Panc1 (cell line): ENCODE measurements around the gene NUB1. TPM values are rescaled to one million over a fixed set of nuclear protein-coding genes. Genes with fewer than 3 reads are reported as not detected.

Experiments
- ATAC-seq: fragments of 200-7000 bp; cut with Tn5 transposase; 2 replicates; pipeline ENCODE4 v1.9.1; 2020; ENCODE audit warnings: mild to moderate bottlenecking, moderate library complexity
- BruUV-seq: library from RNA; stranded (reverse); fragments of 400-500 nt; replicated peaks from 2 replicates; lab custom pipeline; 2021; lab: Mats Ljungman, UMichigan
- CTCF ChIA-PET: fragments of 300-600 bp; sonication (Branson Sonifier 250); formaldehyde crosslinking; loops from one replicate; lab custom pipeline; 2022; ENCODE audit warnings: antibody characterized with exemption; lab: Charles Lee
- POLR2A ChIA-PET: fragments of 300-600 bp; sonication (Branson Sonifier 250); formaldehyde crosslinking; loops from one replicate; lab custom pipeline; 2022; ENCODE audit warnings: antibody characterized with exemption; lab: Charles Lee
- DNase-seq: peaks from one replicate; pipeline ENCODE4 v3.0.0-alpha.2; 2010; ENCODE audit warnings: low read depth, low spot score
- H3K27ac ChIP-seq: 2 replicates; pipeline ENCODE4 v1.5.1; 2011; ENCODE audit warnings: mild to moderate bottlenecking, low read length, inconsistent platforms
- H3K27me3 ChIP-seq: fragments of 200-500 bp; sonication (Bioruptor generic); 2 replicates; pipeline ENCODE4 v1.6.0; 2014; ENCODE audit warnings: low read length, inconsistent platforms; ENCODE audit not compliant: control insufficient read depth, insufficient read depth
- H3K36me3 ChIP-seq: fragments of 200-500 bp; sonication (Bioruptor generic); 2 replicates; pipeline ENCODE4 v1.5.1; 2014; ENCODE audit warnings: inconsistent platforms, mild to moderate bottlenecking, low read length, moderate library complexity; ENCODE audit not compliant: control insufficient read depth, insufficient read depth
- H3K4me1 ChIP-seq: 2 replicates; pipeline ENCODE4 v1.5.1; 2011; ENCODE audit warnings: inconsistent platforms, mild to moderate bottlenecking, low read length, moderate library complexity; ENCODE audit not compliant: control insufficient read depth, insufficient read depth
- H3K4me3 ChIP-seq, 2 experiments: 2 replicates each; pipeline ENCODE4 v1.5.1; 2011 to 2012; ENCODE audit warnings: low read depth in 2 of 2, low read length in 2 of 2, mild to moderate bottlenecking in 2 of 2, inconsistent platforms in 1 of 2, moderate library complexity in 1 of 2
- H3K9me3 ChIP-seq: fragments of 200-500 bp; sonication (Bioruptor generic); 2 replicates; pipeline ENCODE4 v1.5.1; 2014; ENCODE audit warnings: low read depth, mild to moderate bottlenecking, inconsistent platforms, low read length, moderate library complexity; ENCODE audit not compliant: control insufficient read depth, insufficient read depth
- POLR2AphosphoS5 ChIP-seq: IDR thresholded peaks from 2 replicates; pipeline ENCODE4 v1.6.1; 2012; ENCODE audit warnings: mild to moderate bottlenecking, low read depth, low read length, moderate library complexity
- SIN3A ChIP-seq: IDR thresholded peaks from 2 replicates; pipeline ENCODE4 v1.6.1; 2012; ENCODE audit warnings: low read depth, mild to moderate bottlenecking, low read length, moderate library complexity, borderline replicate concordance; ENCODE audit not compliant: insufficient read depth
- TCF7L2 ChIP-seq: IDR thresholded peaks from 2 replicates; pipeline ENCODE4 v1.6.1; 2011; ENCODE audit warnings: mild to moderate bottlenecking, low read depth, low read length, inconsistent platforms
- in situ Hi-C: cut with HindIII; loops from 2 replicates; pipeline ENCODE4 v1.10.0; 2016; ENCODE audit warnings: low sequenced_read_pairs, low pct_unique_long_range_greater_than_20kb
- intact Hi-C: fragments of 100-400 bp; cut with micrococcal nuclease; formaldehyde crosslinking; loops from one replicate; pipeline ENCODE4 v1.10.0; 2022; ENCODE audit not compliant: unreplicated experiment
- total RNA-seq: library from RNA; stranded (reverse); gene quantifications from one replicate; pipeline ENCODE4 v1.2.1, GENCODE V29; 2021; ENCODE audit not compliant: unreplicated experiment
- TF ChIP-seq, protein P1 (sequence below), 2 experiments: IDR thresholded peaks; 2 replicates each; pipeline ENCODE4 v1.6.1; 2011 to 2012; ENCODE audit warnings: low read depth in 2 of 2, control low read depth in 1 of 2, low read length in 1 of 2, mild to moderate bottlenecking in 1 of 2, moderate library complexity in 1 of 2; ENCODE audit not compliant: insufficient read depth in 1 of 2
- TF ChIP-seq, protein P2 (sequence below): fragments of 450-650 bp; IDR thresholded peaks from 2 replicates; pipeline ENCODE4 v1.5.1; 2017; ENCODE audit warnings: mild to moderate bottlenecking

NUB1 gene
- total RNA-seq, 1 experiment from 2014 or later, result 50.5 TPM

DNA sequence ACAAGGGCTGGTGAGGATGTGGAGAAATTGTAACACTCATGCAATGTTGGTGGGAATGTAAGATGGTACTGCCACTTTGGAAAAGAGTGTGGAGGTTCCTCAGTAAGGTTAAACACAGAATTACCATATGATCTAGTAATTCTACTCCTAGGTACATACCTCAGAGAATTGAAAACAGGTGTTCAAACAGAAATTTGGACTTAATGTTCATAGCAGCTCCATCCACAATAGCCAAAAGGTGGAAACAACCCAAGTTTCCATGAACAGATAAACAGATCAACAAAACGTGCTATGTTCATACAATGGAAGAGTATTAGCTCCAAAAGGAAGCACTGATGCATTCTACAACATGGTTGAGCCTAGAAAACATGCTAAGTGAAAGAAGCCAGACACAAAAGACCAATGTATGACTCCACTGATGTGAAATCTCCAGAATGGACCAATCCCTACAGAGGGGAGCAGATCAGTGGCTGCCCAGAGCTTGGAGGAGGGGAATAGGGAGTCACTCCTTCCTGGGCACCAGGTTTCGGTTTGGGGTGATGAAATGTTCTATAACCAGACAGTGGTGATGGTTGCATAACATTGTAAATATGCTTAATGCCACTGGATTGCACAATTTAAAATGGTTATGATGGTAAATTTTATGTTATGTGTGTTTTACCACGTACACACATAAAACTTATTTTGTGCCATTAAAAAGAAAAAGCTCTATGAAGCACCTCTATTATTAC is 73.9 kb downstream of the NUB1 start:
- Histone ChIP-seq H3K36me3 (no peaks in the 10 kb centered on the region), H3K4me1 (no peaks in the 10 kb centered on the region), H3K27me3 (no peaks in the 10 kb centered on the region), H3K4me3 (no peak overlapping the region), H3K9me3 (0 out of 2 replicates have a peak, but pooled peaks cover 3% of the 10 kb centered on the region), H3K27ac (no peak overlapping the region)
- in situ Hi-C loops (no loop called here), intact Hi-C loops (no loop called here)
- no peak for TF ChIP-seq POLR2AphosphoS5
- no peak for TF ChIP-seq TCF7L2
- TF ChIP-seq SIN3A, result no peak
- TF ChIP-seq, protein P1, sequence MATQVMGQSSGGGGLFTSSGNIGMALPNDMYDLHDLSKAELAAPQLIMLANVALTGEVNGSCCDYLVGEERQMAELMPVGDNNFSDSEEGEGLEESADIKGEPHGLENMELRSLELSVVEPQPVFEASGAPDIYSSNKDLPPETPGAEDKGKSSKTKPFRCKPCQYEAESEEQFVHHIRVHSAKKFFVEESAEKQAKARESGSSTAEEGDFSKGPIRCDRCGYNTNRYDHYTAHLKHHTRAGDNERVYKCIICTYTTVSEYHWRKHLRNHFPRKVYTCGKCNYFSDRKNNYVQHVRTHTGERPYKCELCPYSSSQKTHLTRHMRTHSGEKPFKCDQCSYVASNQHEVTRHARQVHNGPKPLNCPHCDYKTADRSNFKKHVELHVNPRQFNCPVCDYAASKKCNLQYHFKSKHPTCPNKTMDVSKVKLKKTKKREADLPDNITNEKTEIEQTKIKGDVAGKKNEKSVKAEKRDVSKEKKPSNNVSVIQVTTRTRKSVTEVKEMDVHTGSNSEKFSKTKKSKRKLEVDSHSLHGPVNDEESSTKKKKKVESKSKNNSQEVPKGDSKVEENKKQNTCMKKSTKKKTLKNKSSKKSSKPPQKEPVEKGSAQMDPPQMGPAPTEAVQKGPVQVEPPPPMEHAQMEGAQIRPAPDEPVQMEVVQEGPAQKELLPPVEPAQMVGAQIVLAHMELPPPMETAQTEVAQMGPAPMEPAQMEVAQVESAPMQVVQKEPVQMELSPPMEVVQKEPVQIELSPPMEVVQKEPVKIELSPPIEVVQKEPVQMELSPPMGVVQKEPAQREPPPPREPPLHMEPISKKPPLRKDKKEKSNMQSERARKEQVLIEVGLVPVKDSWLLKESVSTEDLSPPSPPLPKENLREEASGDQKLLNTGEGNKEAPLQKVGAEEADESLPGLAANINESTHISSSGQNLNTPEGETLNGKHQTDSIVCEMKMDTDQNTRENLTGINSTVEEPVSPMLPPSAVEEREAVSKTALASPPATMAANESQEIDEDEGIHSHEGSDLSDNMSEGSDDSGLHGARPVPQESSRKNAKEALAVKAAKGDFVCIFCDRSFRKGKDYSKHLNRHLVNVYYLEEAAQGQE (IDR thresholded peaks at IDR 0.05; ENCODE audit: insufficient read depth in 1 of 2, low read depth in 2 of 2, low read length in 1 of 2), result no peak
- TF ChIP-seq, protein P2, sequence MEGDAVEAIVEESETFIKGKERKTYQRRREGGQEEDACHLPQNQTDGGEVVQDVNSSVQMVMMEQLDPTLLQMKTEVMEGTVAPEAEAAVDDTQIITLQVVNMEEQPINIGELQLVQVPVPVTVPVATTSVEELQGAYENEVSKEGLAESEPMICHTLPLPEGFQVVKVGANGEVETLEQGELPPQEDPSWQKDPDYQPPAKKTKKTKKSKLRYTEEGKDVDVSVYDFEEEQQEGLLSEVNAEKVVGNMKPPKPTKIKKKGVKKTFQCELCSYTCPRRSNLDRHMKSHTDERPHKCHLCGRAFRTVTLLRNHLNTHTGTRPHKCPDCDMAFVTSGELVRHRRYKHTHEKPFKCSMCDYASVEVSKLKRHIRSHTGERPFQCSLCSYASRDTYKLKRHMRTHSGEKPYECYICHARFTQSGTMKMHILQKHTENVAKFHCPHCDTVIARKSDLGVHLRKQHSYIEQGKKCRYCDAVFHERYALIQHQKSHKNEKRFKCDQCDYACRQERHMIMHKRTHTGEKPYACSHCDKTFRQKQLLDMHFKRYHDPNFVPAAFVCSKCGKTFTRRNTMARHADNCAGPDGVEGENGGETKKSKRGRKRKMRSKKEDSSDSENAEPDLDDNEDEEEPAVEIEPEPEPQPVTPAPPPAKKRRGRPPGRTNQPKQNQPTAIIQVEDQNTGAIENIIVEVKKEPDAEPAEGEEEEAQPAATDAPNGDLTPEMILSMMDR, result no peak
- CTCF ChIA-PET, result no interaction called here
- DNase-seq, result no peak
- no TSS peak for BruUV-seq
- no peak for ATAC-seq
- POLR2A ChIA-PET, result no interaction called here

DNA sequence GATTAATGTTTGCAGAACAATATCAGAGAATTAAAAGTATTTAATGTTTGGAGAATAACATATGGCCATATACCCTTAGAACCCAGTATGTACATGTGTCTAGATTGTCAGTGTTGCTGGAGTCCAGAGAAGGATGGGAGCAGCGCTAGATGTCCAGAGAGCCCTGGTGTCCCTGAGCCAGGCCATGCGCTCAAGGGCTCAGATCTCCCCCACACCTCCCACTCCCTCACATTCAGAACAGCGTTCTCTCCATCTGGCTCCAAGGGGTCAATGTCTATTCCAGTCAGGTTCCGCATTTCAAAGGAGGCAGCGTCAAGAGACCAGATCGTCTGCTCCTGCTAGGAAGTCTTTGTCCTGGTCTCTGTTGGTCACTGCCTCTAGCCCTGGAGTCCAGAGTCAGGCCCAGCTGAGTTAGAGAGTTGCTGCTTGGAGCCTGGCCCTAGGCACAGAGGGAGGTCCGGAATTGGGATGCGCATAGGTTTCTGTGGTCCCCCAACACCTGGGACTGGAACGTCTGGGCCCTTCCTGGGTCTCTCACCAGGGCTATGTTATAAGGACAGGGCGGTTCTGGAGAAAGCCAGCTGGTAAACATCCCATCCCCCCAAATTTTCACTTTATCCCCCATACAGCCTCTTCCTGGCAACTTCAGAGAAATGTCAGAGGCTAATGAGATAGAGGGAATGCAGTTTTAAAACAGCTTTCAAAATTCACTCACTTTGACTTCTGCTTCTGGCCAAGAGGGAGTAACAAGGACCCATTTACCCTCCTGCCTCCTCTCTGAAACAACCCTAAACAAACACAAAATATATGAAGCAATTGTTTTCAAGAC is 74.7 kb downstream of the NUB1 start:
- CTCF ChIA-PET, result no interaction called here
- H3K27ac ChIP-seq, result no peak overlapping the region
- BruUV-seq, result no TSS peak
- in situ Hi-C loops (no loop called here), intact Hi-C loops (no loop called here)
- TF ChIP-seq, protein P2, result no peak
- TF ChIP-seq POLR2AphosphoS5 (no peak), SIN3A (no peak), TCF7L2 (no peak)
- TF ChIP-seq, protein P1 (IDR thresholded peaks at IDR 0.05; ENCODE audit: insufficient read depth in 1 of 2, low read depth in 2 of 2, low read length in 1 of 2), result no peak
- no peak overlapping the region for H3K4me3 ChIP-seq
- H3K36me3 ChIP-seq, result no peaks in the 10 kb centered on the region
- no peaks in the 10 kb centered on the region for H3K4me1 ChIP-seq
- ATAC-seq (no peak), DNase-seq (no peak)
- H3K9me3 ChIP-seq, result 0 out of 2 replicates have a peak, but pooled peaks cover 3% of the 10 kb centered on the region
- H3K27me3 ChIP-seq, result no peaks in the 10 kb centered on the region
- POLR2A ChIA-PET, result no interaction called here
